GM12878 (cell line): ENCODE results near the gene TIAM1. TPM values are rescaled to one million over a fixed set of nuclear protein-coding genes. Genes with fewer than 3 reads are reported as not detected.

Experiments used
- ATAC-seq: fragments of 200-7000 bp; cut with Tn5 transposase; 3 replicates; pipeline ENCODE4 v1.9.1; 2020; ENCODE audit warnings: mild to moderate bottlenecking, moderate library complexity
- BruUV-seq: library from RNA; stranded (reverse); fragments of 400-500 nt; replicated peaks from 2 replicates; lab custom pipeline; 2021; lab: Mats Ljungman, UMichigan
- CTCF ChIA-PET: fragments of 300-600 bp; sonication (Branson Sonifier 250); formaldehyde crosslinking; extraction: SDS; loops from one replicate; lab custom pipeline; 2021; ENCODE audit warnings: inconsistent platforms; lab: Yijun Ruan, JAX
- POLR2A ChIA-PET: fragments of 350-600 bp; formaldehyde crosslinking; extraction: SDS; loops from one replicate; lab custom pipeline; 2021; ENCODE audit warnings: inconsistent platforms; lab: Charles Lee
- RAD21 ChIA-PET: fragments of 300-600 bp; sonication (Branson Sonifier 250); formaldehyde crosslinking; loops from one replicate; lab custom pipeline; 2023; ENCODE audit warnings: antibody characterized with exemption; ENCODE audit not compliant: unreplicated experiment; lab: Charles Lee
- SMC1A ChIA-PET: fragments of 300-600 bp; sonication (Branson Sonifier 250); formaldehyde crosslinking; loops from one replicate; lab custom pipeline; 2023; ENCODE audit not compliant: unreplicated experiment, uncharacterized antibody; lab: Charles Lee
- DNase-seq: peaks from one replicate; pipeline ENCODE4 v3.0.0-alpha.2; 2011; ENCODE audit warnings: low read depth, low spot score
- FAIRE-seq: peaks from 3 replicates; lab custom pipeline; 2011; peaks lifted over from hg19 to GRCh38; lab: Jason Lieb, UNC
- H2AFZ ChIP-seq: 2 replicates; pipeline ENCODE4 v1.6.0; 2011; ENCODE audit warnings: low read depth, low read length, control low read depth; ENCODE audit not compliant: control insufficient read depth
- H3K27ac ChIP-seq: 2 replicates; pipeline ENCODE4 v1.5.1; 2011; ENCODE audit warnings: control low read depth; ENCODE audit not compliant: control insufficient read depth, insufficient read depth
- H3K27me3 ChIP-seq, 2 experiments: replicated peaks in 1 of 2; 2 replicates each; pipeline versions ENCODE4 v1.6.0 to v1.6.1; 2011; ENCODE audit warnings: low read length in 1 of 2; ENCODE audit not compliant: control insufficient read depth in 2 of 2, insufficient read depth in 2 of 2
- H3K36me3 ChIP-seq, 2 experiments: 2 replicates each; pipeline ENCODE4 v1.5.1; 2011; ENCODE audit warnings: low read length in 1 of 2; ENCODE audit not compliant: control insufficient read depth in 2 of 2, insufficient read depth in 2 of 2
- H3K4me1 ChIP-seq: 2 replicates; pipeline ENCODE4 v1.6.1; 2011; ENCODE audit warnings: mild to moderate bottlenecking, low read length, moderate library complexity, mixed read lengths; ENCODE audit not compliant: control insufficient read depth, insufficient read depth
- H3K4me2 ChIP-seq: 2 replicates; pipeline ENCODE4 v1.6.0; 2011; ENCODE audit warnings: control low read depth; ENCODE audit not compliant: control insufficient read depth, insufficient read depth
- H3K4me3 ChIP-seq: fragments of 200-600 bp; sonication (generic); 2 replicates; pipeline ENCODE4 v1.5.1; 2016
- H3K79me2 ChIP-seq: 2 replicates; pipeline ENCODE4 v1.6.0; 2011; ENCODE audit warnings: low read length; ENCODE audit not compliant: control insufficient read depth, insufficient read depth
- H3K9ac ChIP-seq: 2 replicates; pipeline ENCODE4 v1.8.0; 2011; ENCODE audit warnings: low read length, control low read depth, mixed read lengths; ENCODE audit not compliant: control insufficient read depth, insufficient read depth
- H3K9me3 ChIP-seq: replicated peaks from 3 replicates; pipeline ENCODE4 v1.5.1; 2011; ENCODE audit warnings: mild to moderate bottlenecking, low read length; ENCODE audit not compliant: control insufficient read depth, insufficient read depth
- H4K20me1 ChIP-seq: 2 replicates; pipeline ENCODE4 v1.6.0; 2011; ENCODE audit not compliant: control insufficient read depth, insufficient read depth
- BMI1 ChIP-seq: fragments of 450-650 bp; IDR thresholded peaks from 2 replicates; pipeline ENCODE4 v1.6.1; 2016; ENCODE audit warnings: mild to moderate bottlenecking, moderate library complexity, borderline replicate concordance
- CBX3 ChIP-seq: fragments of 200-600 bp; sonication (generic); IDR thresholded peaks from 2 replicates; pipeline ENCODE4 v1.6.1; 2016; ENCODE audit warnings: low read depth, borderline replicate concordance
- HCFC1 ChIP-seq: fragments of 150-350 bp; IDR thresholded peaks from 2 replicates; pipeline ENCODE4 v1.6.1; 2014; ENCODE audit warnings: low read length
- IRF3 ChIP-seq: fragments of 450-650 bp; IDR thresholded peaks from 2 replicates; pipeline ENCODE4 v1.6.1; 2014; ENCODE audit warnings: mild to moderate bottlenecking
- MAX ChIP-seq: IDR thresholded peaks from 2 replicates; pipeline ENCODE4 v1.6.1; 2012; ENCODE audit warnings: low read depth, low read length, improper control_type of control experiment
- MTA2 ChIP-seq: fragments of 450-650 bp; IDR thresholded peaks from 2 replicates; pipeline ENCODE4 v1.6.1; 2016; ENCODE audit warnings: low read depth, mild to moderate bottlenecking, moderate library complexity
- NR2C2 ChIP-seq: IDR thresholded peaks from 2 replicates; pipeline ENCODE4 v1.6.1; 2011; ENCODE audit warnings: borderline replicate concordance, low read depth; ENCODE audit not compliant: control insufficient read depth, insufficient read length
- PAX5 ChIP-seq: IDR thresholded peaks from 2 replicates; pipeline ENCODE4 v1.6.1; 2011; ENCODE audit warnings: low read depth, low read length, borderline replicate concordance
- POLR2A ChIP-seq: IDR thresholded peaks from 2 replicates; pipeline ENCODE4 v1.6.1; 2011; ENCODE audit warnings: low read depth, mild to moderate bottlenecking, low read length
- RELB ChIP-seq: fragments of 450-650 bp; IDR thresholded peaks from 2 replicates; pipeline ENCODE4 v1.6.1; 2017; ENCODE audit warnings: low read depth, mild to moderate bottlenecking, moderate library complexity
- RUNX3 ChIP-seq: IDR thresholded peaks from 2 replicates; pipeline ENCODE4 v1.6.1; 2012; ENCODE audit warnings: low read length, inconsistent platforms
- SPI1 ChIP-seq: IDR thresholded peaks from 2 replicates; pipeline ENCODE4 v1.6.1; 2011; ENCODE audit warnings: low read depth, mild to moderate bottlenecking, low read length, moderate library complexity, borderline replicate concordance; ENCODE audit not compliant: insufficient read depth
- WGBS: methylation state at CpG from one replicate; pipeline ENCODE4 v1.1.6; 2016; ENCODE audit warnings: low lambda C conversion rate; ENCODE audit not compliant: insufficient replicate concordance, insufficient coverage; ENCODE audit errors: missing lambda C conversion rate; 5-methylcytosine and 5-hydroxymethylcytosine counted together
- in situ Hi-C: fragments of 300-500 bp; cut with MboI; formaldehyde crosslinking; loops from 9 replicates; pipeline ENCODE4 v1.14.3; 2018; ENCODE audit warnings: mixed read lengths
- intact Hi-C: fragments of 100-400 bp; cut with micrococcal nuclease; formaldehyde crosslinking; loops from one replicate; pipeline ENCODE4 v1.14.2; 2022; ENCODE audit not compliant: unreplicated experiment
- polyA plus RNA-seq, 11 experiments: library from polyadenylated mRNA; depleted of rRNA in 4 of 11; unstranded in 6 of 11; stranded (reverse) in 5 of 11; fragments of >200 nt; fragmentation: Nextera tagmentation in 4 of 11; fragmentation: Illumina TruSeq in 1 of 11; extraction: Ambion mirVana in 4 of 11; extraction: Trizol in 1 of 11; gene quantifications; 1 replicate in 1 of 11; 2 replicates in 10 of 11; pipeline versions ENCODE4 v1.2.1 to v1.2.3, GENCODE V29; 2011 to 2016; ENCODE audit warnings: inconsistent platforms in 2 of 11, missing spikeins in 2 of 11, low read depth in 1 of 11
- total RNA-seq, 4 experiments: library from RNA; depleted of rRNA in 3 of 4; stranded (reverse); fragments of >200 nt in 3 of 4; fragmentation: Illumina TruSeq in 1 of 4; extraction: Trizol in 1 of 4; gene quantifications; 2 replicates each; pipeline versions ENCODE4 v1.2.1 to v1.2.3, GENCODE V29; 2013 to 2021

The TIAM1 gene
- total and polyA plus RNA-seq, 10 of the 15 experiments (the other 5 are each of a cell fraction or from before 2014, with no cell fraction given), result 0.31 to 35.9 (median 0.78) TPM

GRCh38 chr21:31248598-31248997 lies 95.5 kb downstream of the TIAM1 start (continued):
- no peak for TF ChIP-seq RUNX3
- no peak for TF ChIP-seq POLR2A

- Histone ChIP-seq H3K4me1 (no peaks in the 10 kb centered on the region), H3K79me2 (no peaks in the 10 kb centered on the region), H3K36me3 (no peaks in the 10 kb centered on the region; a peak in 1 of 4 replicates), H3K9me3 (no peaks in the 10 kb centered on the region; the same call in 2 of the 3 replicates), H2AFZ (no peak overlapping the region), H3K4me3 (no peak overlapping the region), H3K9ac (no peak overlapping the region), H3K27ac (no peak overlapping the region), H3K4me2 (no peak overlapping the region), H4K20me1 (no peaks in the 10 kb centered on the region), H3K27me3 (no peaks in the 10 kb centered on the region)
- POLR2A ChIA-PET, result no interaction called here
- TF ChIP-seq HCFC1 (no peak), NR2C2 (no peak)
- in situ Hi-C loops (no loop called here), intact Hi-C loops (no loop called here)
- BruUV-seq, result no TSS peak
- CTCF ChIA-PET, result no interaction called here
- SMC1A ChIA-PET, result interaction anchor here (0.6 to 1.6 kb wide), 4 partner anchors 9 to 22 kb away, joined by 3 to 5 read pairs (median 3); no protein-coding TSS in a partner anchor
- no peak for DNase-seq
- 38% methylated on average over 2 of the region's 2 CpGs for WGBS
- no peak for FAIRE-seq
- RAD21 ChIA-PET, result interaction anchor here (0.8 to 1.0 kb wide), 2 partner anchors 23 to 160 kb away, joined by 3 read pairs; no protein-coding TSS in a partner anchor
- no peak for ATAC-seq
Observed at GRCh38 chr21:31243611-31244010, 100.5 kb downstream of the TIAM1 start.

GRCh38 chr21:31236528-31236927 lies 107.5 kb downstream of the TIAM1 start:
- Histone ChIP-seq H4K20me1 (no peaks in the 10 kb centered on the region), H3K4me2 (no peak overlapping the region), H2AFZ (no peak overlapping the region), H3K9me3 (no peaks in the 10 kb centered on the region; the same call in 2 of the 3 replicates), H3K9ac (no peak overlapping the region), H3K79me2 (no peaks in the 10 kb centered on the region), H3K27me3 (no peaks in the 10 kb centered on the region), H3K4me1 (no peaks in the 10 kb centered on the region), H3K27ac (no peak overlapping the region), H3K36me3 (no peaks in the 10 kb centered on the region; a peak in 1 of 4 replicates), H3K4me3 (no peak overlapping the region)
- WGBS, result 38% methylated on average over 5 of the region's 5 CpGs
- DNase-seq, result no peak
- CTCF ChIA-PET, result no interaction called here
- ATAC-seq, result no peak
- intact Hi-C loops (no loop called here), in situ Hi-C loops (no loop called here)
- SMC1A ChIA-PET, result interaction anchor here (0.8 to 1.1 kb wide), 2 partner anchors 10 to 22 kb away, joined by 3 read pairs; no protein-coding TSS in a partner anchor
- BruUV-seq, result no TSS peak
- TF ChIP-seq MAX (no peak), NR2C2 (no peak), BMI1 (no peak), PAX5 (no peak), RELB (no peak), IRF3 (no peak), CBX3 (no peak), SPI1 (no peak), MTA2 (no peak)
- no peak for FAIRE-seq
- POLR2A ChIA-PET, result no interaction called here
- RAD21 ChIA-PET, result no interaction called here
